ENCODE results near the gene PXDN. TPM values are rescaled to one million over a fixed set of nuclear protein-coding genes. Genes with fewer than 3 reads are reported as not detected.

The PXDN gene
- total and polyA plus RNA-seq, 7 donors = 4.1 to 15.4 (median 9.4) TPM

- 92 to 96% (median 94%) methylated on average over 9 of the region's 9 CpGs for WGBS, 3 donors
Measured at GRCh38 chr2:1613078-1613445, 131.3 kb downstream of the PXDN start.

GRCh38 chr2:1612391-1613077, 131.8 kb downstream of the PXDN start:
- 90 to 94% (median 92%) methylated on average over 6 of the region's 6 CpGs for WGBS, 3 donors
- intact Hi-C loops (cut with DNase I) = no loop called here
- TF ChIP-seq CTCF (IDR thresholded peaks at IDR 0.05) = no peak
- no peaks in the 10 kb centered on the region for H3K36me3 ChIP-seq (ENCODE audit: insufficient read depth in 1 of 2, low read depth in 1 of 2)
- no peaks in the 10 kb centered on the region for H3K9me3 ChIP-seq
- no peak overlapping the region for H3K4me3 ChIP-seq
- H3K27me3 ChIP-seq (ENCODE audit: insufficient read depth in 3 of 3, low read length in 2 of 3) = peaks cover 0 to 5% (median 3%) of the 10 kb centered on the region in 3 donors
- H3K27ac ChIP-seq = no peak overlapping the region
- ATAC-seq = no peak
- H3K4me1 ChIP-seq = no peaks in the 10 kb centered on the region
- DNase-seq = no peak

More at GRCh38 chr2:1613078-1613445, 131.3 kb downstream of the PXDN start:
- H3K27me3 ChIP-seq (ENCODE audit: insufficient read depth in 3 of 3, low read length in 2 of 3) = peaks cover 0 to 5% (median 3%) of the 10 kb centered on the region in 3 donors
- no peak for ATAC-seq
- intact Hi-C loops (cut with DNase I) = no loop called here
- TF ChIP-seq CTCF (IDR thresholded peaks at IDR 0.05) = no peak
- no peak overlapping the region for H3K4me3 ChIP-seq
- H3K27ac ChIP-seq = no peak overlapping the region
- no peaks in the 10 kb centered on the region for H3K9me3 ChIP-seq
- H3K36me3 ChIP-seq (ENCODE audit: insufficient read depth in 1 of 2, low read depth in 1 of 2) = no peaks in the 10 kb centered on the region
- no peaks in the 10 kb centered on the region for H3K4me1 ChIP-seq
- DNase-seq = no peak

GRCh38 chr2:1611886-1612285, 132.4 kb downstream of the PXDN start:
- Histone ChIP-seq H3K9me3 (no peaks in the 10 kb centered on the region), H3K4me3 (no peak overlapping the region), H3K36me3 (ENCODE audit: insufficient read depth in 1 of 2, low read depth in 1 of 2) (no peaks in the 10 kb centered on the region), H3K27ac (no peak overlapping the region), H3K4me1 (no peaks in the 10 kb centered on the region), H3K27me3 (ENCODE audit: insufficient read depth in 3 of 3, low read length in 2 of 3) (peaks cover 0 to 6% (median 3%) of the 10 kb centered on the region in 3 donors)
- intact Hi-C loops (cut with DNase I) = no loop called here
- ATAC-seq (no peak), DNase-seq (no peak)
- WGBS, 3 donors = 90 to 95% (median 92%) methylated on average over 6 to 8 of the region's 8 CpGs
- no peak for TF ChIP-seq CTCF (IDR thresholded peaks at IDR 0.05)

- no peaks in the 10 kb centered on the region for H3K9me3 ChIP-seq
- no peak overlapping the region for H3K27ac ChIP-seq
- intact Hi-C loops (cut with DNase I) = no loop called here
- H3K4me1 ChIP-seq = peaks cover 5% of the 10 kb centered on the region
- no peaks in the 10 kb centered on the region for H3K36me3 ChIP-seq (ENCODE audit: insufficient read depth in 1 of 2, low read depth in 1 of 2)
- TF ChIP-seq CTCF (IDR thresholded peaks at IDR 0.05) = no peak
- WGBS, 3 donors = 62 to 78% (median 72%) methylated on average over 18 of the region's 18 CpGs
- H3K4me3 ChIP-seq = no peak overlapping the region
- no peak for DNase-seq
- peaks cover 0 to 13% (median 9%) of the 10 kb centered on the region in 3 donors for H3K27me3 ChIP-seq (ENCODE audit: insufficient read depth in 3 of 3, low read length in 2 of 3)
- ATAC-seq = no peak
Measured at GRCh38 chr2:1610096-1610485, 134.2 kb downstream of the PXDN start.
